WTC11 (cell line): ENCODE measurements around the gene KMT2D.

ENCODE experiments used
- AR ChIP-seq: fragments of 250-450 bp; sonication (Bioruptor Pico); IDR thresholded peaks from 2 replicates; pipeline ENCODE4 v1.9.0; 2021; ENCODE audit warnings: mild to moderate bottlenecking
- CREM ChIP-seq: sonication (generic); formaldehyde crosslinking; IDR thresholded peaks from 2 replicates; pipeline ENCODE4 v1.8.1; 2022; ENCODE audit warnings: mild to moderate bottlenecking, missing genetic modification reagents, moderate library complexity
- CTCF ChIP-seq: fragments of 200-600 bp; IDR thresholded peaks from 2 replicates; pipeline ENCODE4 v1.8.0; 2022; ENCODE audit warnings: antibody characterized with exemption
- ELF4 ChIP-seq: sonication (generic); formaldehyde crosslinking; IDR thresholded peaks from 2 replicates; pipeline ENCODE4 v1.8.1; 2022; ENCODE audit warnings: low read depth, mild to moderate bottlenecking, moderate library complexity, missing genetic modification reagents
- ESRRA ChIP-seq: sonication (generic); formaldehyde crosslinking; IDR thresholded peaks from 2 replicates; pipeline ENCODE4 v1.8.1; 2022; ENCODE audit warnings: mild to moderate bottlenecking, missing genetic modification reagents, borderline replicate concordance
- ETV6 ChIP-seq: sonication (generic); formaldehyde crosslinking; IDR thresholded peaks from 2 replicates; pipeline ENCODE4 v1.8.1; 2022; ENCODE audit warnings: mild to moderate bottlenecking, missing genetic modification reagents
- FOXJ3 ChIP-seq: sonication (generic); formaldehyde crosslinking; IDR thresholded peaks from 2 replicates; pipeline ENCODE4 v1.9.0; 2021; ENCODE audit warnings: missing genetic modification reagents, mild to moderate bottlenecking, borderline replicate concordance
- JUN ChIP-seq: sonication (generic); formaldehyde crosslinking; IDR thresholded peaks from 2 replicates; pipeline ENCODE4 v1.8.0; 2023; ENCODE audit warnings: mild to moderate bottlenecking, missing genetic modification reagents
- NR2C2 ChIP-seq: sonication (generic); formaldehyde crosslinking; IDR thresholded peaks from 2 replicates; pipeline ENCODE4 v1.8.0; 2022; ENCODE audit warnings: mild to moderate bottlenecking, missing genetic modification reagents
- SP1 ChIP-seq: sonication (generic); formaldehyde crosslinking; conservative IDR thresholded peaks from 2 replicates; pipeline ENCODE4 v1.8.1; 2022; ENCODE audit warnings: missing genetic modification reagents

- no peak for TF ChIP-seq JUN (CRISPR knock-in tag)
- TF ChIP-seq CTCF = no peak
- TF ChIP-seq ELF4 (CRISPR knock-in tag) = no peak
- TF ChIP-seq SP1 (CRISPR knock-in tag) = no peak
- no peak for TF ChIP-seq AR (CRISPR knock-in tag)
- TF ChIP-seq CREM = no peak
- TF ChIP-seq ETV6 (CRISPR knock-in tag) = no peak
- TF ChIP-seq NR2C2 = no peak
- no peak for TF ChIP-seq FOXJ3 (CRISPR knock-in tag)
- TF ChIP-seq ESRRA (CRISPR knock-in tag) = no peak
Observed at GRCh38 chr12:49033611-49034285, 26.8 kb downstream of the KMT2D start.
